ENCODE results near the gene OR6T1.

The OR6T1 gene

GRCh38 chr11:123920943-123921342 lies 22.7 kb downstream of the OR6T1 start:
- no peak overlapping the region for H3K27ac ChIP-seq (ENCODE audit: low read depth, low read length)
- H3K36me3 ChIP-seq (ENCODE audit: insufficient read depth, low read length): no peaks in the 10 kb centered on the region
- H3K4me1 ChIP-seq (ENCODE audit: control insufficient read depth, insufficient read depth, low read length, unreplicated experiment): no peaks in the 10 kb centered on the region
- H3K4me3 ChIP-seq (ENCODE audit: low read depth, low read length): no peak overlapping the region
- H2AFZ ChIP-seq (ENCODE audit: low read length, unreplicated experiment): no peak overlapping the region
- peaks cover 6% of the 10 kb centered on the region; the same call in 1 of the 2 replicates for H3K27me3 ChIP-seq (ENCODE audit: insufficient read depth, low read length)
- no peaks in the 10 kb centered on the region for H3K79me2 ChIP-seq (ENCODE audit: control insufficient read depth, insufficient read depth, low read length, unreplicated experiment)

- Histone ChIP-seq H3K4me1 (ENCODE audit: control insufficient read depth, insufficient read depth, low read length, unreplicated experiment) (no peaks in the 10 kb centered on the region), H3K27ac (ENCODE audit: low read depth, low read length) (no peak overlapping the region), H3K4me3 (ENCODE audit: low read depth, low read length) (no peak overlapping the region), H3K36me3 (ENCODE audit: insufficient read depth, low read length) (no peaks in the 10 kb centered on the region), H2AFZ (ENCODE audit: low read length, unreplicated experiment) (no peak overlapping the region), H3K79me2 (ENCODE audit: control insufficient read depth, insufficient read depth, low read length, unreplicated experiment) (no peaks in the 10 kb centered on the region), H3K27me3 (ENCODE audit: insufficient read depth, low read length) (peaks cover 11% of the 10 kb centered on the region)
These were observed 37.8 kb downstream of the OR6T1 start for GRCh38 chr11:123905826-123906225.

- Histone ChIP-seq H3K79me2 (ENCODE audit: control insufficient read depth, insufficient read depth, low read length, unreplicated experiment) (no peaks in the 10 kb centered on the region), H2AFZ (ENCODE audit: low read length, unreplicated experiment) (no peak overlapping the region), H3K36me3 (ENCODE audit: insufficient read depth, low read length) (no peaks in the 10 kb centered on the region), H3K4me1 (ENCODE audit: control insufficient read depth, insufficient read depth, low read length, unreplicated experiment) (no peaks in the 10 kb centered on the region), H3K27me3 (ENCODE audit: insufficient read depth, low read length) (peaks cover 11% of the 10 kb centered on the region), H3K27ac (ENCODE audit: low read depth, low read length) (no peak overlapping the region), H3K4me3 (ENCODE audit: low read depth, low read length) (no peak overlapping the region)
These were observed 38.7 kb downstream of the OR6T1 start for GRCh38 chr11:123904932-123905331.

- no peaks in the 10 kb centered on the region for H3K4me1 ChIP-seq (ENCODE audit: control insufficient read depth, insufficient read depth, low read length, unreplicated experiment)
- H3K4me3 ChIP-seq (ENCODE audit: low read depth, low read length): no peak overlapping the region
These were observed 39.7 kb downstream of the OR6T1 start for GRCh38 chr11:123903932-123904331.

GRCh38 chr11:123901867-123902266 lies 41.8 kb downstream of the OR6T1 start, which contains the start of gene OR8D4:
Gene OR8D4 (plus strand): TSS chr11:123902167. CDS start chr11:123906432, 4,265 bp downstream.
- no peaks in the 10 kb centered on the region for H3K4me1 ChIP-seq (ENCODE audit: control insufficient read depth, insufficient read depth, low read length, unreplicated experiment)
- H3K4me3 ChIP-seq (ENCODE audit: low read depth, low read length): no peak within 1 kb of the TSS
- no peak within 1 kb of the TSS for H2AFZ ChIP-seq (ENCODE audit: low read length, unreplicated experiment)
- no peak within 1 kb of the TSS for H3K27ac ChIP-seq (ENCODE audit: low read depth, low read length)
- H3K79me2 ChIP-seq (ENCODE audit: control insufficient read depth, insufficient read depth, low read length, unreplicated experiment): no peaks in the 10 kb centered on the region
- H3K36me3 ChIP-seq (ENCODE audit: insufficient read depth, low read length): no peaks in the 10 kb centered on the region
- H3K27me3 ChIP-seq (ENCODE audit: insufficient read depth, low read length): peaks cover 11% of the 10 kb centered on the region

More at GRCh38 chr11:123903932-123904331, 39.7 kb downstream of the OR6T1 start:
- H2AFZ ChIP-seq (ENCODE audit: low read length, unreplicated experiment): no peak overlapping the region
- H3K79me2 ChIP-seq (ENCODE audit: control insufficient read depth, insufficient read depth, low read length, unreplicated experiment): no peaks in the 10 kb centered on the region
- no peak overlapping the region for H3K27ac ChIP-seq (ENCODE audit: low read depth, low read length)
- H3K36me3 ChIP-seq (ENCODE audit: insufficient read depth, low read length): no peaks in the 10 kb centered on the region
- peaks cover 11% of the 10 kb centered on the region for H3K27me3 ChIP-seq (ENCODE audit: insufficient read depth, low read length)

GRCh38 chr11:123899792-123900191 lies 43.8 kb downstream of the OR6T1 start:
- Histone ChIP-seq H3K27ac (ENCODE audit: low read depth, low read length) (no peak overlapping the region), H3K36me3 (ENCODE audit: insufficient read depth, low read length) (no peaks in the 10 kb centered on the region), H3K4me3 (ENCODE audit: low read depth, low read length) (no peak overlapping the region), H3K27me3 (ENCODE audit: insufficient read depth, low read length) (peaks cover 6% of the 10 kb centered on the region), H2AFZ (ENCODE audit: low read length, unreplicated experiment) (no peak overlapping the region), H3K4me1 (ENCODE audit: control insufficient read depth, insufficient read depth, low read length, unreplicated experiment) (no peaks in the 10 kb centered on the region), H3K79me2 (ENCODE audit: control insufficient read depth, insufficient read depth, low read length, unreplicated experiment) (no peaks in the 10 kb centered on the region)

All from ACC112 (cell line).